K562 (cell line): ENCODE data around the gene SNX1. TPM values are rescaled to one million over a fixed set of nuclear protein-coding genes. Genes with fewer than 3 reads are reported as not detected.
A peak's percentile ranks its signal among the peaks of the same experiment; 100 is the strongest.

Experiments
- AFF4 ChIP-seq: sonication (generic); formaldehyde crosslinking; IDR thresholded peaks from 2 replicates; pipeline ENCODE4 v1.8.0; 2023; ENCODE audit warnings: mild to moderate bottlenecking, missing genetic modification reagents
- CBX8 ChIP-seq: fragments of 200-600 bp; sonication (generic); IDR thresholded peaks from 2 replicates; pipeline ENCODE4 v1.6.1; 2012; ENCODE audit warnings: borderline replicate concordance, mixed run types, low read depth, mild to moderate bottlenecking, moderate library complexity, mixed read lengths, low read length, control low read depth, inconsistent platforms; ENCODE audit not compliant: poor library complexity, severe bottlenecking; ENCODE audit errors: extremely low read depth
- CEBPZ ChIP-seq: fragments of 150-350 bp; IDR thresholded peaks from 2 replicates; pipeline ENCODE4 v1.6.1; 2014; ENCODE audit warnings: low read depth, mild to moderate bottlenecking, low read length, borderline replicate concordance
- CSDE1 ChIP-seq, 2 experiments: fragments of 450-650 bp; IDR thresholded peaks; 2 replicates each; pipeline ENCODE4 v1.6.1; 2016; ENCODE audit warnings: mild to moderate bottlenecking in 1 of 2
- LEF1 ChIP-seq: fragments of 450-650 bp; IDR thresholded peaks from 2 replicates; pipeline ENCODE4 v1.6.1; 2016; ENCODE audit warnings: mild to moderate bottlenecking
- RB1 ChIP-seq: fragments of 450-650 bp; IDR thresholded peaks from 2 replicates; pipeline ENCODE4 v1.6.1; 2017; ENCODE audit warnings: low read depth, mild to moderate bottlenecking
- SMARCA4 ChIP-seq: fragments of 450-650 bp; IDR thresholded peaks from 2 replicates; pipeline ENCODE4 v1.6.1; 2016
- SMARCE1 ChIP-seq: fragments of 450-650 bp; IDR thresholded peaks from 2 replicates; pipeline ENCODE4 v1.7.1; 2016; ENCODE audit warnings: mild to moderate bottlenecking
- SRF ChIP-seq, 2 experiments: fragments of 250-450, 450-650 bp in 1 of 2; sonication (Bioruptor Pico) in 1 of 2; sonication (generic) in 1 of 2; formaldehyde crosslinking; IDR thresholded peaks; 2 replicates each; pipeline versions ENCODE4 v1.5.0 to v1.5.1; 2020 to 2022; ENCODE audit warnings: mild to moderate bottlenecking in 1 of 2, missing genetic modification reagents in 1 of 2
- TFAP4 ChIP-seq: sonication (generic); formaldehyde crosslinking; IDR thresholded peaks from 2 replicates; pipeline ENCODE4 v1.8.0; 2022; ENCODE audit warnings: missing genetic modification reagents, mild to moderate bottlenecking, moderate library complexity, borderline replicate concordance
- TRIM25 ChIP-seq: fragments of 450-650 bp; IDR thresholded peaks from 2 replicates; pipeline ENCODE4 v1.7.0; 2016; ENCODE audit warnings: borderline replicate concordance
- ZKSCAN3 ChIP-seq: fragments of 250-450 bp; sonication (Bioruptor Pico); IDR thresholded peaks from 2 replicates; pipeline ENCODE4 v1.4.0; 2020
- ZNF121 ChIP-seq: sonication (generic); formaldehyde crosslinking; conservative IDR thresholded peaks from 2 replicates; pipeline ENCODE4 v1.8.0; 2022; ENCODE audit warnings: missing genetic modification reagents
- ZNF165 ChIP-seq: fragments of 250-450 bp; sonication (Bioruptor Pico); IDR thresholded peaks from 2 replicates; pipeline ENCODE4 v1.4.0; 2020; ENCODE audit warnings: borderline replicate concordance
- ZNF197 ChIP-seq: fragments of 200-800 bp; sonication (Bioruptor generic); IDR thresholded peaks from 2 replicates; pipeline ENCODE4 v1.6.1; 2016; ENCODE audit warnings: low read depth, missing genetic modification characterization, missing compliant biosample characterization
- ZNF589 ChIP-seq: fragments of 200-800 bp; sonication (Bioruptor generic); IDR thresholded peaks from 2 replicates; pipeline ENCODE4 v1.6.1; 2016; ENCODE audit warnings: low read depth, missing genetic modification characterization, missing compliant biosample characterization
- ZNF785 ChIP-seq: fragments of 250-450 bp; sonication (Bioruptor Pico); IDR thresholded peaks from 2 replicates; pipeline ENCODE4 v1.4.0; 2020; ENCODE audit warnings: mild to moderate bottlenecking
- polyA plus RNA-seq, 8 experiments: library from polyadenylated mRNA; depleted of rRNA in 4 of 8; stranded (reverse) in 5 of 8; unstranded in 3 of 8; fragments of >200 nt; fragmentation: Nextera tagmentation in 2 of 8; fragmentation: Illumina TruSeq in 1 of 8; extraction: Ambion mirVana in 2 of 8; extraction: Trizol in 1 of 8; gene quantifications; 2 replicates each; pipeline versions ENCODE4 v1.2.1 to v1.2.3, GENCODE V29; 2011 to 2014; ENCODE audit warnings: inconsistent platforms in 1 of 8, missing spikeins in 1 of 8
- total RNA-seq, 7 experiments: library from RNA; depleted of rRNA in 6 of 7; stranded (reverse); fragments of >200 nt in 6 of 7; fragmentation: Illumina TruSeq in 2 of 7; extraction: Trizol in 2 of 7; gene quantifications; 2 replicates each; pipeline versions ENCODE4 v1.2.1 to v1.2.3, GENCODE V29; 2011 to 2021; ENCODE audit warnings: low replicate concordance in 1 of 7

Gene SNX1
- total and polyA plus RNA-seq, 9 of the 15 experiments (the other 6 are each of a cell fraction or from before 2014, with no cell fraction given), result 11.0 to 105 (median 59.9) TPM

GRCh38 chr15:64095795-64096667, at the start of gene SNX1 (continued):
- TF ChIP-seq TRIM25 (0 out of 2 replicates have a peak, but pooled peaks have one; percentile 28), ZNF589 (CRISPR knock-in tag) (no peak), SRF (CRISPR knock-in tag; IDR thresholded peaks at IDR 0.05) (peak in 1 of 2 experiments; percentile 39; a peak in 1 of 4 replicates), SMARCA4 (peak; percentile 20; the same call in 1 of the 2 replicates), ZNF785 (CRISPR knock-in tag) (no peak), LEF1 (0 out of 2 replicates have a peak, but pooled peaks have one; percentile 28), ZNF165 (CRISPR knock-in tag) (no peak), ZNF197 (CRISPR knock-in tag) (no peak), ZKSCAN3 (CRISPR knock-in tag) (no peak), SMARCE1 (peak; percentile 64), AFF4 (CRISPR knock-in tag) (peak; percentile 81), CBX8 (no peak), CSDE1 (IDR thresholded peaks at IDR 0.05) (no peak; a peak in 1 of 4 replicates), TFAP4 (CRISPR knock-in tag) (peak; percentile 95), RB1 (peak; percentile 77; the same call in 1 of the 2 replicates), ZNF121 (CRISPR knock-in tag) (no peak), CEBPZ (no peak)
